ENCODE results near the gene KRT36. TPM values are rescaled to one million over a fixed set of nuclear protein-coding genes. Genes with fewer than 3 reads are reported as not detected.

The KRT36 gene
- total and polyA plus RNA-seq, 10 of the 15 experiments (the other 5 are each of a cell fraction or from before 2014, with no cell fraction given) = not detected

DNA sequence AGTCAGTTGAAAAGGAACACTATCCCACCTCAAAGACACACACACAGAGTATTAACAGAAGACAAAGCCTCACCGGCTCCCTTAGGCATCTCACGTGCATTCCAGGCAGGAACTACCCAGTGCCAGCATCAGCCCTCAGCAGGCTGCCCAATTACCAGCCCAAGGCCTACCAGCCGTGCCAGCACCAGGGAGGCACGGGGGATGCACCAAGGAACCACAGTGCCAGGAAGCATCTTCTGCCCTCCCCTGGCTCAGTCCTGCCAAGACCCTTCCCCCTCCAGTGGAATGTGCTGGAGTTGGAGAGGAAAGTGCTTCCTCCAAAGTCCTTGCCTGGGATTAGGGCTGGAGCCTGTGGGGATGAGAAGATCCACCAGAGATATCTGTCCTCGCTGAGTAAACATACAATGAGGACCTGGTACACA lies 49.4 kb upstream of the KRT36 start:
- SMC1A ChIA-PET (ENCODE audit: uncharacterized antibody, unreplicated experiment) = no interaction called here
- no peaks in the 10 kb centered on the region for H3K79me2 ChIP-seq (ENCODE audit: control insufficient read depth, insufficient read depth, low read length)
- POLR2A ChIA-PET = no interaction called here
- TF ChIP-seq, protein P1, sequence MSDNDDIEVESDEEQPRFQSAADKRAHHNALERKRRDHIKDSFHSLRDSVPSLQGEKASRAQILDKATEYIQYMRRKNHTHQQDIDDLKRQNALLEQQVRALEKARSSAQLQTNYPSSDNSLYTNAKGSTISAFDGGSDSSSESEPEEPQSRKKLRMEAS (IDR thresholded peaks at IDR 0.05; ENCODE audit: low read depth, low read length) = no peak
- TF ChIP-seq SIN3A (IDR thresholded peaks at IDR 0.05; ENCODE audit: low read depth, low read length) (no peak), CHD4 (IDR thresholded peaks at IDR 0.05) (no peak), CUX1 (IDR thresholded peaks at IDR 0.05; ENCODE audit: insufficient replicate concordance, low read depth, low read length) (no peak), PAX8 (IDR thresholded peaks at IDR 0.05) (no peak), TBL1XR1 (IDR thresholded peaks at IDR 0.05; ENCODE audit: low read depth, low read length) (no peak), CBFB (IDR thresholded peaks at IDR 0.05; ENCODE audit: low read depth) (no peak), NFXL1 (IDR thresholded peaks at IDR 0.05; ENCODE audit: borderline replicate concordance) (no peak), STAT3 (IDR thresholded peaks at IDR 0.05; ENCODE audit: low read depth, low read length) (no peak)
- H3K9ac ChIP-seq (ENCODE audit: control insufficient read depth, insufficient read depth, low read length) = no peak overlapping the region
- intact Hi-C loops (cut with micrococcal nuclease; ENCODE audit: unreplicated experiment) = no loop called here
- peaks cover 0 to 2% of the 10 kb centered on the region in 2 experiments; a peak in 2 of 4 replicates for H3K27me3 ChIP-seq (replicated peaks in 1 of 2; ENCODE audit: control insufficient read depth in 2 of 2, insufficient read depth in 2 of 2, low read length in 1 of 2)
- WGBS (ENCODE audit: insufficient coverage, insufficient replicate concordance, low lambda C conversion rate, missing lambda C conversion rate) = 10% methylated on average over 5 of the region's 5 CpGs
- no TSS peak for BruUV-seq (replicated peaks)
- CTCF ChIA-PET = interaction anchor here (1.5 to 2.1 kb wide), 2 partner anchors 10 to 124 kb away, joined by 3 to 9 read pairs; no protein-coding TSS in a partner anchor
- FAIRE-seq (no peak), DNase-seq (ENCODE audit: low read depth, low spot score) (no peak), ATAC-seq (no peak)
- no peak overlapping the region for H3K27ac ChIP-seq (ENCODE audit: control insufficient read depth, insufficient read depth)
- H4K20me1 ChIP-seq (ENCODE audit: control insufficient read depth, insufficient read depth) = no peaks in the 10 kb centered on the region
- H3K4me2 ChIP-seq (ENCODE audit: control insufficient read depth, insufficient read depth) = no peak overlapping the region
- no peak overlapping the region for H2AFZ ChIP-seq (ENCODE audit: control insufficient read depth, low read depth, low read length)
- no peaks in the 10 kb centered on the region for H3K36me3 ChIP-seq (ENCODE audit: control insufficient read depth in 2 of 2, insufficient read depth in 2 of 2, low read length in 1 of 2)
- H3K4me1 ChIP-seq (ENCODE audit: control insufficient read depth, insufficient read depth, low read length) = no peaks in the 10 kb centered on the region
- H3K9me3 ChIP-seq (replicated peaks; ENCODE audit: control insufficient read depth, insufficient read depth, low read length) = no peaks in the 10 kb centered on the region
- H3K4me3 ChIP-seq = no peak overlapping the region
- in situ Hi-C loops (cut with MboI) = no loop called here
- RAD21 ChIA-PET (ENCODE audit: unreplicated experiment) = no interaction called here
